Mucosa of descending colon (tissue), 3 donors: ENCODE data around the gene SFR1. TPM values are rescaled to one million over a fixed set of nuclear protein-coding genes. Genes with fewer than 3 reads are reported as not detected.
A peak's percentile ranks its signal among the peaks of the same experiment; 100 is the strongest.

Experiments
- ATAC-seq: fragments of 200-7000 bp; cut with Tn5 transposase; one replicate; pipeline ENCODE4 v1.9.1; 2020; ENCODE audit warnings: mild to moderate bottlenecking, moderate library complexity
- DNase-seq, 3 donors: peaks; one replicate each; pipeline ENCODE4 v3.0.0-alpha.2; 2020
- H3K36me3 ChIP-seq: fragments of 200-600 bp; one replicate; pipeline ENCODE4 v1.8.0; 2021; ENCODE audit warnings: low read depth, mild to moderate bottlenecking
- H3K4me1 ChIP-seq: fragments of 200-600 bp; one replicate; pipeline ENCODE4 v1.8.0; 2021; ENCODE audit warnings: low read depth, mild to moderate bottlenecking
- H3K4me3 ChIP-seq: fragments of 200-600 bp; one replicate; pipeline ENCODE4 v1.8.0; 2021; ENCODE audit warnings: mild to moderate bottlenecking
- H3K9me3 ChIP-seq: fragments of 200-600 bp; one replicate; pipeline ENCODE4 v1.8.0; 2021; ENCODE audit warnings: mild to moderate bottlenecking
- intact Hi-C, 2 donors: fragments of 100-400 bp; cut with DNase I in 1 of 2; cut with micrococcal nuclease in 1 of 2; formaldehyde crosslinking; loops; one replicate each; pipeline versions ENCODE4 v1.11.0 to v1.11.1; 2022; cut with DNase I, micrococcal nuclease
- total RNA-seq, 3 donors: library from RNA; stranded (reverse); fragmentation: NEBNext Ultra II Directional in 2 of 3; extraction: Animal tissue kit (Norgen Biotek cat#: 25700) in 2 of 3; gene quantifications; one replicate each; pipeline versions ENCODE4 v1.2.1 to v1.2.4, GENCODE V29; 2021 to 2023
- TF ChIP-seq, protein P1 (sequence below): fragments of 200-600 bp; IDR thresholded peaks from one replicate; pipeline ENCODE4 v1.8.0; 2022; ENCODE audit warnings: antibody characterized with exemption, mild to moderate bottlenecking
- donor health status: DM: no; HTN: no; CAD: no; lungs with moderate emphysema.
- donor health status: DM: no; HTN: no; CAD: no.
- donor health status: DM: no; HTN: yes; CAD: no.

SFR1 gene
- total RNA-seq, 3 donors from 2014 or later, result 5.7 to 8.6 (median 5.8) TPM

DNA sequence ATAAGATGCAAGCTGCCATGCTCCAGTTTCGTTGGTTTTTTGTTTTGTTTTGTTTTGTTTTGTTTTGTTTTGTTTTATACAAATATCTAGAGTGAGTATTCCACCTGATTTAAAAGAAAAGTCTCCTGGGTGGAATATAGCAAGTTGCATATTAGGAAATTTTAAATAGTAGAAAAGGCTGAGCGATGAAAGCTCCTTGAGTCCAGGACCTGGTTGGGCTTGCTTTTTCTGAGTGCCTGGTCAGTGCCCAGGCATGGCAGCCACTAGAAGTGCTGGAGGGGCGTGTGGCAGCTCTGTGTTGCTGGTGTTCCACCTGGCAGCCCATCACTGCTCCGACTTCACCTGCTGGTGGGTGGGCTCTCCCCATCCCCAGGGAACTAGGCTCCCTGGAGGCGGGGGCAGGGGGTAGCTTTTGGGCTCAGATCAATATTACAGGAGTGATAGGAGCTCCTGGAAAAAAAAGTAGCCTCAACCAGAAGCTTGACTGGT is 44.3 kb upstream of the SFR1 start:
- H3K4me3 ChIP-seq, result no peak overlapping the region
- TF ChIP-seq, protein P1, sequence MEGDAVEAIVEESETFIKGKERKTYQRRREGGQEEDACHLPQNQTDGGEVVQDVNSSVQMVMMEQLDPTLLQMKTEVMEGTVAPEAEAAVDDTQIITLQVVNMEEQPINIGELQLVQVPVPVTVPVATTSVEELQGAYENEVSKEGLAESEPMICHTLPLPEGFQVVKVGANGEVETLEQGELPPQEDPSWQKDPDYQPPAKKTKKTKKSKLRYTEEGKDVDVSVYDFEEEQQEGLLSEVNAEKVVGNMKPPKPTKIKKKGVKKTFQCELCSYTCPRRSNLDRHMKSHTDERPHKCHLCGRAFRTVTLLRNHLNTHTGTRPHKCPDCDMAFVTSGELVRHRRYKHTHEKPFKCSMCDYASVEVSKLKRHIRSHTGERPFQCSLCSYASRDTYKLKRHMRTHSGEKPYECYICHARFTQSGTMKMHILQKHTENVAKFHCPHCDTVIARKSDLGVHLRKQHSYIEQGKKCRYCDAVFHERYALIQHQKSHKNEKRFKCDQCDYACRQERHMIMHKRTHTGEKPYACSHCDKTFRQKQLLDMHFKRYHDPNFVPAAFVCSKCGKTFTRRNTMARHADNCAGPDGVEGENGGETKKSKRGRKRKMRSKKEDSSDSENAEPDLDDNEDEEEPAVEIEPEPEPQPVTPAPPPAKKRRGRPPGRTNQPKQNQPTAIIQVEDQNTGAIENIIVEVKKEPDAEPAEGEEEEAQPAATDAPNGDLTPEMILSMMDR, result no peak
- ATAC-seq (no peak), DNase-seq (no peak)
- no peaks in the 10 kb centered on the region for H3K9me3 ChIP-seq
- intact Hi-C loops, result no loop called here
- peaks cover 9% of the 10 kb centered on the region for H3K4me1 ChIP-seq
- no peaks in the 10 kb centered on the region for H3K36me3 ChIP-seq

DNA sequence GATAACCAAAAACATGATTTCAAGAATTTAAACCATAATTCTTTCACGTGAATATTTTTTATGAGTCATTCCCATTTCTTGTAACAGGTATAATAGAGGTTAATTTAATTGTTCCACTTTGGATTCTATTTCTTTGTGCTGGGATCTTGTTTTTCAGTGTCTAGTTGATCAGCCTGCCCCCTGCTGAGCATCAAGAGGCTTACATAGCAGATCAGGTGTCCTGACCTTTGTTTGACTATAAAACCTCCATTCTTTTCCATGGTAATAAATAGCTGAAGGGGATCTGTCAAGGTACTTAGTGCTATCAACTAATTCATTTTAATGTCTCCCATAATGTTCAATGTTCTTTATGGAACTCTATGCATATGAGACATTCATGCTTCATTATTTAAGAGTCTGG is 41.2 kb upstream of the SFR1 start:
- intact Hi-C loops, result no loop called here

DNA sequence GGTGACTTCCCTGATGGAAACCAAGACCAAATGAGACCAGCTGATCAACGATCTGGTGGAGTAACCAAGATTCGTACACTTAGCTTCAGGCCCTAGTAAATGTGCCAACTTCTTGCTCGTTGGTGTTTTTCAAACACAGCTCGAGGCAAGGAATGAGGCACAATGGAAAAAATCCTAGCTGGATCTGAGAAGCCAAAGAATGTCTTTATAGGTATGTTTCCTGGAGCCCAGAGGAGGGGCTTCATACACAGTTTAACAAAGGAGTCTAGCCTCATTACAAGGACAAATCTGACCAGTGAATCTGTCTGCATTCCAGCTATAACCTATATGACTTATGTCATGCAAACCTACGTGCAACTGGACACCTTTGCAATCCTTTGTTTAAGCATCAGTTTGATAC is 40.0 kb upstream of the SFR1 start:
- ATAC-seq (no peak), DNase-seq (no peak)
- H3K36me3 ChIP-seq, result no peaks in the 10 kb centered on the region
- TF ChIP-seq, protein P1, result no peak
- no peak overlapping the region for H3K4me3 ChIP-seq
- intact Hi-C loops, result no loop called here
- peaks cover 3% of the 10 kb centered on the region for H3K4me1 ChIP-seq
- H3K9me3 ChIP-seq, result no peaks in the 10 kb centered on the region

More for the DNA sequence above, 41.2 kb upstream of the SFR1 start:
- no peaks in the 10 kb centered on the region for H3K9me3 ChIP-seq
- no peak overlapping the region for H3K4me3 ChIP-seq
- ATAC-seq, result peak; percentile 71
- peaks cover 9% of the 10 kb centered on the region for H3K4me1 ChIP-seq
- peak in 1 of 3 donors; percentile 42 for DNase-seq
- TF ChIP-seq, protein P1, result peak; percentile 28
- no peaks in the 10 kb centered on the region for H3K36me3 ChIP-seq

DNA sequence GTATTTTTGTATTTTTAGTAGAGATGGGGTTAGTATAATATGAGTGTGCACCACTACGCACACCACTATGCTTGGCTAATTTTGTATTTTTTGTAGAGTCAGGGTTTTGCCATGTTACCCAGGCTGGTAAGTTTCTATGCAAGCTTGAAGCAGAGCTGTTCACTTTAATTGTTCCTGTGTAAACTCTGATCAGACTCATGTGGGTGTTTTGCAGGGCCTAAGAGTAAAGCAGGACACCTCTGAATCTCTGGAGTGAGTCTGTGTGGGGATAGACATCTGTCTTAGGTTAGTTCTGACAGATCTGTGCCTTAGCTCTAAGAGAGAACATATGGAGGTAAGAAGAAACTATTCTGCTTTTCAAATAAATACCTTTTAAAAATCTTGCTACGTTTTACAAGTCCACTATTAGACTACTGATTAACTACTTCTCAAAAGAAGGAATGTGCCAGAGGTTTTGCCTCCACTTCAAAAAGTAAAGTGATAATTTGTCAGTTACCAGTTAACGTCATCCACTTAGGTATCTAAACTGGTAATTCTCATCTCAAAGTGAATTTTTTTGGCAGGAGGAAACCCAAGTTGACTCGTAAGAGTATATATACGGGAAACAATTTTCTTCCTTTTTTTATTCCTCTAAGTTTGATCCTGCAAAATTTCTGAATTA is 37.4 kb upstream of the SFR1 start:
- ATAC-seq, result peak; percentile 34

DNA sequence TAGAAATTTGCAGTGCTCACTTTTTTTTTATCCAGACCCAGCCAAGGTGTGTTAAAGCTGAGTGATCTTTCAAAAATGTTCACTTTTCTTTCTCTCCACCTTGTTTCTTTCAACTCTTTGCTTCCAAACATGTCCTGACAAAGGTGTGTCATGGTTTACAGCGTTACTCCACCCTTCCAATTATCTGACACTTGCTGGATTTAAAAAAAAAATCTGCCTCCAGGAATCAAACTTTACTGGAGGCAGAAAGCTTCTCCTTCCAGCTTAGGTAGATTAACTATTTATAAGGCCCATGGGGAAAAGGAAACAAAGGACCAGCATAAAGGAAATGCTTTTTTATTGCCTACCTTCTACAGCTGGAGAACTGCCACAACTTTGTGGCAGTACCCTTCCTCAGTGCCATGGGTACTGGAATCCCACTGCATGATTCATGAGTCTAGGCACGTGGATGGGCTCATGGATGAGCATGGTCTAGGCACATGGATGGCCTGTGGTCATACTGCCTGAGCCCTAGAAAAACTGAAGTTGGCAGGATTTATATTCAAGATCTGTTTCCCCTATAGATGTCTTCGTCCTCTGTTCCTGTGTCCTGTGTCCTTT is 36.1 kb upstream of the SFR1 start, which contains the start of gene COL17A1:
COL17A1 (minus strand) TSS at position 80 of the 600 bp plus-strand sequence. CDS start 5,207 bp downstream, outside the sequence.
- TF ChIP-seq, protein P1, result no peak
- ATAC-seq (peak; percentile 84), DNase-seq (peak in 1 of 3 donors; percentile 32)
- H3K9me3 ChIP-seq, result no peaks in the 10 kb centered on the region
- no peak within 1 kb of the TSS for H3K4me3 ChIP-seq
- H3K4me1 ChIP-seq, result no peaks in the 10 kb centered on the region
- no peaks in the 10 kb centered on the region for H3K36me3 ChIP-seq
- intact Hi-C loops, result no loop called here

More for the DNA sequence above, 37.4 kb upstream of the SFR1 start:
- TF ChIP-seq, protein P1, result no peak
- no peaks in the 10 kb centered on the region for H3K36me3 ChIP-seq
- no peak for DNase-seq
- intact Hi-C loops, result no loop called here
- no peaks in the 10 kb centered on the region for H3K9me3 ChIP-seq
- no peaks in the 10 kb centered on the region for H3K4me1 ChIP-seq
- no peak overlapping the region for H3K4me3 ChIP-seq
